ENCODE measurements around the gene LRMDA.
A peak's percentile ranks its signal among the peaks of the same experiment; 100 is the strongest.

The LRMDA gene

DNA sequence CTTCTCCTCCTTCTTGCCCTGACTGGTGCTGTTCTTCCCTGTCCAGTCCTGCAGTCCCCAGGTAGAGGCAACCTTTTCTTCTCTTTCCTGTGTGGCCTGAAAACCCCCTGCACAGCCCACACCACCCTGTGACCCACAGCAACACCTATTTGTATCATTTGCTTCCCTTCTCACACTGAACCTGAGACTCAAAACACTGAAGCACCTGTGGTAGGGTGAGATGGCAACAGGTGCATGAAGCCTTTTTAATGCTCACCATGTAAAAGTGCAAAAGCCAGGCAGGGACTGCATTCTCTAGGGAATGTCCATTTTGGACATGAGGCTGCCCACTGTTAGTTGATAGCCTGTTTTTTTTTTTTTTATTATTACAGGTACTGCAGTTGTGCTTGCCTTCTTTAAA lies 71.4 kb downstream of the LRMDA start:
- DNase-seq (ENCODE audit: low read depth) = no peak
- no peak overlapping the region for H3K4me3 ChIP-seq (ENCODE audit: low read depth, low read length)
- TF ChIP-seq, protein P1, sequence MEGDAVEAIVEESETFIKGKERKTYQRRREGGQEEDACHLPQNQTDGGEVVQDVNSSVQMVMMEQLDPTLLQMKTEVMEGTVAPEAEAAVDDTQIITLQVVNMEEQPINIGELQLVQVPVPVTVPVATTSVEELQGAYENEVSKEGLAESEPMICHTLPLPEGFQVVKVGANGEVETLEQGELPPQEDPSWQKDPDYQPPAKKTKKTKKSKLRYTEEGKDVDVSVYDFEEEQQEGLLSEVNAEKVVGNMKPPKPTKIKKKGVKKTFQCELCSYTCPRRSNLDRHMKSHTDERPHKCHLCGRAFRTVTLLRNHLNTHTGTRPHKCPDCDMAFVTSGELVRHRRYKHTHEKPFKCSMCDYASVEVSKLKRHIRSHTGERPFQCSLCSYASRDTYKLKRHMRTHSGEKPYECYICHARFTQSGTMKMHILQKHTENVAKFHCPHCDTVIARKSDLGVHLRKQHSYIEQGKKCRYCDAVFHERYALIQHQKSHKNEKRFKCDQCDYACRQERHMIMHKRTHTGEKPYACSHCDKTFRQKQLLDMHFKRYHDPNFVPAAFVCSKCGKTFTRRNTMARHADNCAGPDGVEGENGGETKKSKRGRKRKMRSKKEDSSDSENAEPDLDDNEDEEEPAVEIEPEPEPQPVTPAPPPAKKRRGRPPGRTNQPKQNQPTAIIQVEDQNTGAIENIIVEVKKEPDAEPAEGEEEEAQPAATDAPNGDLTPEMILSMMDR (IDR thresholded peaks at IDR 0.05; ENCODE audit: control insufficient read depth, extremely low read depth, insufficient read depth) = no peak

DNA sequence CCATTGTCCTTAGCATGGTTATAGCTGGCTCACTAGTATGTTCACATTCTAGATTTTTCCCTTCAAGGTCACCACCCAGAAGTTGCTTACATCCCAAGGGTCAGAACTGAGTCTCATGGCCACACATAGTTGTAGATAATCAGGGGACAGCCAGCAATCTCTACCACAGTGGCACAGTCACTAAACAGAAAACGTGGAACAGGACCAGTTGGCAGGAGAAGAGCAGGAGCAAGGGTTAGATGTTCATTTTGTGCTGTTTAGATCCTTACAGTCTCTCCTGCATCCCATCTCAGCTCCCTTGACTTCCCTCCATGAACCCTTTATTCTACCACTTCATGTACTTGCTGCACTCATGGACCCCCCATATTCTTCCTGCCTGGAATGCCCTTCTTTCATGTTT lies 73.9 kb downstream of the LRMDA start:
- TF ChIP-seq, protein P1 (IDR thresholded peaks at IDR 0.05; ENCODE audit: control insufficient read depth, extremely low read depth, insufficient read depth) = no peak
- no peak for DNase-seq (ENCODE audit: low read depth)
- H3K4me3 ChIP-seq (ENCODE audit: low read depth, low read length) = no peak overlapping the region

- no peak for DNase-seq (ENCODE audit: low read depth)
- H3K4me3 ChIP-seq (ENCODE audit: low read depth, low read length) = no peak overlapping the region
- TF ChIP-seq, protein P1 (IDR thresholded peaks at IDR 0.05; ENCODE audit: control insufficient read depth, extremely low read depth, insufficient read depth) = no peak
These were observed 74.5 kb downstream of the LRMDA start for GRCh38 chr10:75505840-75506506.

- no peak for DNase-seq (ENCODE audit: low read depth)
- no peak overlapping the region for H3K4me3 ChIP-seq (ENCODE audit: low read depth, low read length)
- TF ChIP-seq, protein P1 (IDR thresholded peaks at IDR 0.05; ENCODE audit: control insufficient read depth, extremely low read depth, insufficient read depth) = no peak
These were observed 75.5 kb downstream of the LRMDA start for GRCh38 chr10:75506930-75507329.

DNA sequence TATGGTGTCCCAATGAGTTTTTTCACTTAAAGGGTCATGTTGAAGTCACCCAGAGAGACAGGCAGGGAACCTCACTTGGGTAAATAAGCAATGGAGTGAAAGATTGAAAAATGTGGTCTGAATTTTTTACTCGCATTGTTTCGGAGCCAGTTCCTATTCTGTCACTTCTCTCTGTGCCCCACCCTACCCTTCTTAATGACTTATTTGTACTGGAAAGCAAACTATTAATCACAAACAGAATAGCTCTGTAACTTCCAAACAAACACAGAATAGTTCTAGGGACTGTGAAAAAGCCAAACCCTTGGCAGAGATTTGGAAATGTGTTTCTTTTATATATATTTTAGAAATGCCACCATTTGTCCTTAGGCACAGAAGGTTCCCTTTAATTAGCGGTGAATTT lies 76.0 kb downstream of the LRMDA start:
- DNase-seq (ENCODE audit: low read depth) = peak; percentile 27
- TF ChIP-seq, protein P1 (IDR thresholded peaks at IDR 0.05; ENCODE audit: control insufficient read depth, extremely low read depth, insufficient read depth) = no peak

GRCh38 chr10:75508239-75508813 lies 76.9 kb downstream of the LRMDA start:
- DNase-seq (ENCODE audit: low read depth) = no peak
- H3K4me3 ChIP-seq (ENCODE audit: low read depth, low read length) = no peak overlapping the region

More for the DNA sequence above, 76.0 kb downstream of the LRMDA start:
- H3K4me3 ChIP-seq (ENCODE audit: low read depth, low read length) = no peak overlapping the region

More at GRCh38 chr10:75508239-75508813, 76.9 kb downstream of the LRMDA start:
- TF ChIP-seq, protein P1 (IDR thresholded peaks at IDR 0.05; ENCODE audit: control insufficient read depth, extremely low read depth, insufficient read depth) = no peak

All from LNCaP clone FGC (cell line).